ENCODE data around the gene DENND11. TPM values are rescaled to one million over a fixed set of nuclear protein-coding genes. Genes with fewer than 3 reads are reported as not detected.

The DENND11 gene
- total RNA-seq, 2 experiments from 2014 or later, result 3.8 to 9.7 TPM

- no peaks in the 10 kb centered on the region for H3K9me3 ChIP-seq (ENCODE audit: low read length)
- no peaks in the 10 kb centered on the region for H3K4me1 ChIP-seq (ENCODE audit: insufficient read depth, low read length, poor library complexity, severe bottlenecking)
- H4K20me1 ChIP-seq (ENCODE audit: insufficient read depth, low read length), result no peaks in the 10 kb centered on the region
- no peak for DNase-seq (ENCODE audit: low spot score)
- H3K27ac ChIP-seq (ENCODE audit: low read depth, low read length, poor library complexity, severe bottlenecking), result no peak overlapping the region
- H3K4me2 ChIP-seq (ENCODE audit: low read length), result no peak overlapping the region
- TF ChIP-seq CTCF (conservative IDR thresholded peaks at IDR 0.05; ENCODE audit: low read length) (no peak), EZH2phosphoT487 (IDR thresholded peaks at IDR 0.05; ENCODE audit: borderline replicate concordance, low read depth, low read length) (no peak)
- ChIA-PET CTCF (ENCODE audit: unreplicated experiment) (no interaction called here), POLR2A (interaction anchor here (0.7 to 1.2 kb wide), 2 partner anchors 36 to 71 kb away, joined by 4 to 5 read pairs; no protein-coding TSS in a partner anchor)
- H3K4me3 ChIP-seq (ENCODE audit: low read depth, low read length, poor library complexity, severe bottlenecking), result no peak overlapping the region
- no peaks in the 10 kb centered on the region for H3K36me3 ChIP-seq (ENCODE audit: insufficient read depth, low read length)
- H2AFZ ChIP-seq (ENCODE audit: low read length), result no peak overlapping the region
- no peaks in the 10 kb centered on the region for H3K9me2 ChIP-seq (ENCODE audit: insufficient read depth, low read length)
- intact Hi-C loops (cut with micrococcal nuclease; ENCODE audit: unreplicated experiment), result no loop called here
- H3K79me2 ChIP-seq (ENCODE audit: insufficient read depth, low read depth, low read length), result no peaks in the 10 kb centered on the region
- BruUV-seq (replicated peaks), result no TSS peak
Observed at GRCh38 chr7:141709318-141709717, 7.4 kb upstream of the DENND11 start.

DNA sequence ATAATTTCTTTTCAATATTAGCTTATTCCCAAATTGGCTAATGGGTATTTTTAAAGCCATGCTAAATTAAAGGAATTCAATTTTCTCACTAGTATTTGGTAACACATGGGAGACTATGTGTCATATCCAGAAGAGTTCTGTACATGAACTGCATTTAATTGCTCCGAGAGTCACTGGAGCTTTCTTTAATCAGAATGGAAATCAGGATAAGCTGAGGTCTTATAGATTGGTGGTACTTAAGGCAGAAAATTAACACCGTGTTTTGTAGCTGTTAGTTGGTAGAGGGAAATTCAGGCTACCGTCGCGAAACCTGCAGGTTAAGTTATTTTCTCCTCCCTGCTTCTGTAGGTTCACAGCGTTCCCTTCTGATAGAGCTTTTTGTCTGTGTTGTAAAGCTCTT is 6.4 kb upstream of the DENND11 start, which contains the start of gene WEE2:
Gene WEE2, plus strand, starts transcription at position 3 of the 400 bp plus-strand sequence. CDS start 406 bp downstream, outside the sequence.
- BruUV-seq (replicated peaks), result no TSS peak
- intact Hi-C loops (cut with micrococcal nuclease; ENCODE audit: unreplicated experiment), result no loop called here

GRCh38 chr7:141706239-141707064 is 4.5 kb upstream of the DENND11 start:
- Histone ChIP-seq H3K9me2 (ENCODE audit: insufficient read depth, low read length) (no peaks in the 10 kb centered on the region), H3K79me2 (ENCODE audit: insufficient read depth, low read depth, low read length) (no peaks in the 10 kb centered on the region), H3K4me1 (ENCODE audit: insufficient read depth, low read length, poor library complexity, severe bottlenecking) (peaks cover 5% of the 10 kb centered on the region), H3K27ac (ENCODE audit: low read depth, low read length, poor library complexity, severe bottlenecking) (no peak overlapping the region), H3K4me2 (ENCODE audit: low read length) (no peak overlapping the region), H3K36me3 (ENCODE audit: insufficient read depth, low read length) (no peaks in the 10 kb centered on the region), H3K4me3 (ENCODE audit: low read depth, low read length, poor library complexity, severe bottlenecking) (no peak overlapping the region), H2AFZ (ENCODE audit: low read length) (no peak overlapping the region), H3K9me3 (ENCODE audit: low read length) (no peaks in the 10 kb centered on the region), H4K20me1 (ENCODE audit: insufficient read depth, low read length) (no peaks in the 10 kb centered on the region)
- POLR2A ChIA-PET, result interaction anchor here (0.9 kb wide), 1 partner anchor 9 kb away, joined by 3 read pairs; no protein-coding TSS in a partner anchor
- no peak for DNase-seq (ENCODE audit: low spot score)
- no TSS peak for BruUV-seq (replicated peaks)
- CTCF ChIA-PET (ENCODE audit: unreplicated experiment), result no interaction called here
- intact Hi-C loops (cut with micrococcal nuclease; ENCODE audit: unreplicated experiment), result no loop called here
- TF ChIP-seq EZH2phosphoT487 (IDR thresholded peaks at IDR 0.05; ENCODE audit: borderline replicate concordance, low read depth, low read length) (no peak), CTCF (conservative IDR thresholded peaks at IDR 0.05; ENCODE audit: low read length) (no peak)

More for the DNA sequence above, 6.4 kb upstream of the DENND11 start, which contains the start of gene WEE2:
- ChIA-PET CTCF (ENCODE audit: unreplicated experiment) (no interaction called here), POLR2A (interaction anchor here (0.6 to 1.0 kb wide), 2 partner anchors 11 to 26 kb away, joined by 3 to 4 read pairs; no protein-coding TSS in a partner anchor)
- no peak for DNase-seq (ENCODE audit: low spot score)
- Histone ChIP-seq H3K4me1 (ENCODE audit: insufficient read depth, low read length, poor library complexity, severe bottlenecking) (no peaks in the 10 kb centered on the region), H2AFZ (ENCODE audit: low read length) (no peak within 1 kb of the TSS), H3K79me2 (ENCODE audit: insufficient read depth, low read depth, low read length) (no peaks in the 10 kb centered on the region), H3K4me3 (ENCODE audit: low read depth, low read length, poor library complexity, severe bottlenecking) (no peak within 1 kb of the TSS), H3K9me3 (ENCODE audit: low read length) (no peaks in the 10 kb centered on the region), H3K4me2 (ENCODE audit: low read length) (no peak within 1 kb of the TSS), H3K36me3 (ENCODE audit: insufficient read depth, low read length) (no peaks in the 10 kb centered on the region), H3K9me2 (ENCODE audit: insufficient read depth, low read length) (no peaks in the 10 kb centered on the region), H3K27ac (ENCODE audit: low read depth, low read length, poor library complexity, severe bottlenecking) (no peak within 1 kb of the TSS), H4K20me1 (ENCODE audit: insufficient read depth, low read length) (no peaks in the 10 kb centered on the region)
- no peak for TF ChIP-seq EZH2phosphoT487 (IDR thresholded peaks at IDR 0.05; ENCODE audit: borderline replicate concordance, low read depth, low read length)
